Measurements from ENCODE around the gene TUBGCP2. TPM values are rescaled to one million over a fixed set of nuclear protein-coding genes. Genes with fewer than 3 reads are reported as not detected.
A peak's percentile ranks its signal among the peaks of the same experiment; 100 is the strongest.

The TUBGCP2 gene
- polyA plus RNA-seq, 3 donors, result 25.9 to 78.6 (median 39.3) TPM

GRCh38 chr10:133230387-133231195, 78.1 kb downstream of the TUBGCP2 start:
- peak overlapping the region in 1 of 3 experiments; percentile 54 for H3K4me3 ChIP-seq (replicated peaks in 1 of 3; ENCODE audit: low read depth in 2 of 3, low read length in 3 of 3)
- Mint-ChIP-seq H3K36me3 (peaks cover 9 to 13% of the 10 kb centered on the region in 2 donors), H3K9me3 (peaks cover 2 to 22% (median 16%) of the 10 kb centered on the region in 7 donors), H3K27me3 (ENCODE audit: low read depth in 3 of 3) (peaks cover 65 to 76% (median 72%) of the 10 kb centered on the region in 3 donors), H3K27ac (no peak overlapping the region), H3K4me3 (peak overlapping the region; percentile 60 to 77), H3K4me1 (peaks cover 25% of the 10 kb centered on the region)
- H3K9me3 ChIP-seq (replicated peaks in 1 of 2; ENCODE audit: control insufficient read depth in 1 of 2, insufficient read depth in 1 of 2, low read length in 2 of 2), result peaks cover 3 to 7% of the 10 kb centered on the region in 2 donors
- peaks cover 11 to 39% of the 10 kb centered on the region in 2 donors for H3K4me1 ChIP-seq (ENCODE audit: control insufficient read depth in 1 of 2, insufficient read depth in 2 of 2, low read length in 2 of 2)
- H3K4me2 ChIP-seq (replicated peaks; ENCODE audit: extremely low read depth, low read length, poor library complexity, severe bottlenecking), result peak overlapping the region; percentile 67
- WGBS (ENCODE audit: insufficient coverage), result 2% methylated on average over 122 of the region's 122 CpGs
- no peak for TF ChIP-seq CTCF (IDR thresholded peaks at IDR 0.05)
- intact Hi-C loops (cut with micrococcal nuclease), result loop anchor here in 1 of 2 donors (10.0 kb wide), 1 partner anchor 86 kb away; no protein-coding TSS in a partner anchor
- H3K27me3 ChIP-seq (ENCODE audit: control insufficient read depth in 2 of 2, insufficient read depth in 2 of 2, low read length in 2 of 2), result peaks cover 22 to 66% of the 10 kb centered on the region in 2 donors
- H3K9ac ChIP-seq (ENCODE audit: insufficient read depth, low read length, poor library complexity, severe bottlenecking), result peak overlapping the region; percentile 27
- DNase-seq, result peak; percentile 68 to 80 (median 77)
- H4K20me1 ChIP-seq (ENCODE audit: insufficient read depth, low read length), result no peaks in the 10 kb centered on the region
- H2AFZ ChIP-seq (ENCODE audit: insufficient read depth, low read depth, low read length, poor library complexity, severe bottlenecking), result peak overlapping the region; percentile 75
- H3K79me2 ChIP-seq (ENCODE audit: insufficient read depth, low read length), result no peaks in the 10 kb centered on the region
- H3K27ac ChIP-seq (ENCODE audit: low read depth in 1 of 2, low read length in 2 of 2), result no peak overlapping the region
- H3K36me3 ChIP-seq (replicated peaks in 1 of 2; ENCODE audit: control insufficient read depth in 1 of 2, insufficient read depth in 2 of 2, low read length in 2 of 2), result no peaks in the 10 kb centered on the region

GRCh38 chr10:133230044-133230361, 78.7 kb downstream of the TUBGCP2 start, which contains the start of gene UTF1:
Gene UTF1, plus strand, starts transcription at chr10:133230217. Its CDS starts 72 bp downstream, at chr10:133230289.
- Histone ChIP-seq H3K9ac (ENCODE audit: insufficient read depth, low read length, poor library complexity, severe bottlenecking) (peak within 1 kb of the TSS; percentile 27), H4K20me1 (ENCODE audit: insufficient read depth, low read length) (no peaks in the 10 kb centered on the region), H3K9me3 (replicated peaks in 1 of 2; ENCODE audit: control insufficient read depth in 1 of 2, insufficient read depth in 1 of 2, low read length in 2 of 2) (peaks cover 3 to 7% of the 10 kb centered on the region in 2 donors), H3K4me1 (ENCODE audit: control insufficient read depth in 1 of 2, insufficient read depth in 2 of 2, low read length in 2 of 2) (peaks cover 5 to 33% of the 10 kb centered on the region in 2 donors), H3K27me3 (ENCODE audit: control insufficient read depth in 2 of 2, insufficient read depth in 2 of 2, low read length in 2 of 2) (peaks cover 22 to 72% of the 10 kb centered on the region in 2 donors), H2AFZ (ENCODE audit: insufficient read depth, low read depth, low read length, poor library complexity, severe bottlenecking) (peak within 1 kb of the TSS; percentile 75), H3K4me3 (replicated peaks in 1 of 3; ENCODE audit: low read depth in 2 of 3, low read length in 3 of 3) (peak within 1 kb of the TSS in 1 of 3 experiments; percentile 54), H3K27ac (ENCODE audit: low read depth in 1 of 2, low read length in 2 of 2) (no peak within 1 kb of the TSS), H3K36me3 (replicated peaks in 1 of 2; ENCODE audit: control insufficient read depth in 1 of 2, insufficient read depth in 2 of 2, low read length in 2 of 2) (no peaks in the 10 kb centered on the region), H3K79me2 (ENCODE audit: insufficient read depth, low read length) (no peaks in the 10 kb centered on the region), H3K4me2 (replicated peaks; ENCODE audit: extremely low read depth, low read length, poor library complexity, severe bottlenecking) (peak within 1 kb of the TSS; percentile 67)
- Mint-ChIP-seq H3K27me3 (ENCODE audit: low read depth in 3 of 3) (peaks cover 69 to 80% (median 77%) of the 10 kb centered on the region in 3 donors), H3K4me1 (peaks cover 24% of the 10 kb centered on the region), H3K36me3 (peaks cover 9 to 13% of the 10 kb centered on the region in 2 donors), H3K9me3 (peaks cover 2 to 22% (median 16%) of the 10 kb centered on the region in 7 donors), H3K27ac (peak within 1 kb of the TSS in 1 of 7 donors; percentile 15), H3K4me3 (peak within 1 kb of the TSS; percentile 60 to 90)
- no peak for DNase-seq
- intact Hi-C loops (cut with micrococcal nuclease), result loop anchor here in 1 of 2 donors (10.0 kb wide), 1 partner anchor 85 kb away; no protein-coding TSS in a partner anchor
- WGBS (ENCODE audit: insufficient coverage), result 1% methylated on average over 44 of the region's 49 CpGs
- TF ChIP-seq CTCF (IDR thresholded peaks at IDR 0.05), result no peak

Data from CD14-positive monocyte (primary cell).